Astrocyte (in vitro differentiated cells and primary cell): ENCODE measurements around the gene PLD3.

Experiments used
- CTCF ChIP-seq: IDR thresholded peaks from 2 replicates; pipeline ENCODE4 v1.5.1; 2011; ENCODE audit warnings: low read depth, mild to moderate bottlenecking, inconsistent platforms, low read length, moderate library complexity; ENCODE audit not compliant: insufficient read depth
- EZH2 ChIP-seq: IDR thresholded peaks from 2 replicates; pipeline ENCODE4 v1.6.1; 2012; ENCODE audit warnings: mild to moderate bottlenecking, low read length, inconsistent platforms; ENCODE audit not compliant: insufficient read depth

- TF ChIP-seq EZH2 (no peak), CTCF (no peak)
These were observed 38.8 kb upstream of the PLD3 start for GRCh38 chr19:40309666-40310065.
